Activated T-cell treated with anti-CD3 and anti-CD28 coated beads, Interleukin-2, amount 50 U/mL, for 4 hours (primary cell): ENCODE data around the gene ARL3. TPM values are rescaled to one million over a fixed set of nuclear protein-coding genes. Genes with fewer than 3 reads are reported as not detected.

ENCODE experiments used
- ATAC-seq, 2 donors: fragments of 200-7000 bp; cut with Tn5 transposase; one replicate each; pipeline ENCODE4 v1.10.0; 2021
- DNase-seq: peaks from one replicate; pipeline ENCODE4 v3.0.0-alpha.2; 2020
- H3K27me3 Mint-ChIP-seq: one replicate; pipeline ENCODE4 v1.8.0; 2021; ENCODE audit warnings: low read depth, mixed read lengths
- H3K36me3 Mint-ChIP-seq: one replicate; pipeline ENCODE4 v1.8.0; 2022; ENCODE audit warnings: mixed read lengths; ENCODE audit not compliant: insufficient read depth
- H3K4me1 Mint-ChIP-seq: one replicate; pipeline ENCODE4 v1.8.0; 2021; ENCODE audit warnings: low read depth, mixed read lengths
- H3K4me3 Mint-ChIP-seq: one replicate; pipeline ENCODE4 v1.8.0; 2021; ENCODE audit warnings: mild to moderate bottlenecking, moderate library complexity, mixed read lengths
- H3K9me3 Mint-ChIP-seq: one replicate; pipeline ENCODE4 v1.8.0; 2021; ENCODE audit warnings: mixed read lengths
- total RNA-seq, 3 donors: library from RNA; stranded (reverse); gene quantifications; one replicate each; pipeline ENCODE4 v1.2.1, GENCODE V29; 2021

The ARL3 gene
- total RNA-seq, 3 donors from 2014 or later = 3.2 to 4.8 (median 3.3) TPM

DNA sequence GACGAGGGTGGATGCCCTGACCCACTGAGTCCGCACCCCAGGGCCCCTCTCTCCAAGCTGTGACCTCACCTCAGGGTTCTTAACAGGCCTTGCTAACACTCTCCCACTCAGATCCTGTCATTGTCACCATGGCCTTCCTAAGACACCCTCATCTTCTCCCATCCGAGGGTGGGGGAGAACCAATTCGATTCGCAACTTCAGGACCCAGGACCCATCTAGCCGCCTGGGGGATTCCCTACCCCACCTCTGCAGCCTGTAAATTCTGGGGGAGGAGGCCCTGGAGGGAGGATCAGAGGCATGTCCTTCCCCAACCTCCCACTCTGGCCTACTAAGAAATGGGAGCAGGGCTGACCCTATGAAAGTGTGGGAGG is 52.6 kb downstream of the ARL3 start:
- Mint-ChIP-seq H3K4me3 (peak overlapping the region; percentile 69), H3K9me3 (no peaks in the 10 kb centered on the region), H3K4me1 (peaks cover 42% of the 10 kb centered on the region), H3K27me3 (no peaks in the 10 kb centered on the region), H3K36me3 (peaks cover 10% of the 10 kb centered on the region)
- peak; percentile 35 to 61 for ATAC-seq
- DNase-seq = no peak

DNA sequence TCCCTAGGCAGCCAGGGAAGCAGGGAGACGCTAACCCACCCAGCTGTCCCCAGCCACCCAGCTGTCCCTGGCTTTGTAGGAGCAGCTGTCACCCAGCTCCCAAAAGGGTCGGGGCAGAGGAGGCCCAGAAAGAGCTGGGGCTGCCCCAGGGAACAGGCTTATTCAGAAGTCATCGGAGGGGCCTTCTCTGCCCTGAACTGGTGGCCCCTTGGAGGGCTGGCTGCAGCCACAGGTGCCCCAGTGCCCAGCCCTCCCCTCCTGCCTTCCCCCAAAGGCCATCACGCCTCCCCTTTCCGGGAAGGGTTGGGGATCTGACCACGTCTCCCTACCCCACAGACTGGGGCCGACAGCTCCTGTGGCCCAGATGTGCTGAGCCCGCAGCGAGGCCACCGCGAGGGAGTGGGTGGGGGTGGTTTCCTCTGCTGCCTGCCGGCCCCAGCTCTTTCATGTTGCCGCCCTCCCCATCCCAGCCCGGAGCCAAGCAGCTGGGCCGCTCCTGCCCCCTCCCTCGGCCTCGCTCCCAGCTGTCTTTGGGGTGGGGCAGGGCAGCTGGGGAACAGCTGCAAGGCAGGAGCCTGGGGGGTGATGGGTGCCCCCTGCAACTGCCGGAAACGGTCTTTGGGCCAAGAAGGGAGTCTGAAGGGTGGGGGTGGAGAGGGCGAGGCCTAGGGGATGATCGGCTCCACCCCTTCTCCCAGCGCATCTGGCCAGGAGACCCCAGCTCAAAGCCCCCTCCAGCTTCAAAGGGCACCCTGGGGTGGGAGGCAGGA is 53.1 kb downstream of the ARL3 start:
- ATAC-seq (peak; percentile 83 to 87), DNase-seq (peak; percentile 38)
- Mint-ChIP-seq H3K4me1 (peaks cover 42% of the 10 kb centered on the region), H3K4me3 (peak overlapping the region; percentile 69), H3K27me3 (no peaks in the 10 kb centered on the region), H3K9me3 (no peaks in the 10 kb centered on the region), H3K36me3 (peaks cover 10% of the 10 kb centered on the region)

DNA sequence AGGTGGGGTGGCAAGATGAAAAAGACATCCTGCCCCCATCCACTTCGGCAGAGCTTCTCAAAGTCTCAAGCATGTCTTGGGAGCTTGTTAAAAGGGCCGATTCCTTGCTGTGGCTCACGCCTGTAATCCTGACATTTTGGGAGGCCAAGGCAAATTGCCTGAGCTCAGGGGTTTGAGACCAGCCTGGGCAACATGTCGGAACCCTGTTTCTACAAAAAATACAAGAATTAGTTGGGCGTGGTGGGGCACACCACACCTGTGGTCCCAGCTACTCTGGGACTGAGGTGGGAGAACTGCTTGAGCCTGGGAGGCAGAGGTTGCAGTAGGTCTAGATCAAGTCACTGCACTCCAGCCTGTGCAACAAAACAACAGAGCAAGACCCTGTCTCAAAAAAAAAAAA is 55.4 kb downstream of the ARL3 start:
- peaks cover 43% of the 10 kb centered on the region for H3K4me1 Mint-ChIP-seq
- peaks cover 16% of the 10 kb centered on the region for H3K36me3 Mint-ChIP-seq
- no peaks in the 10 kb centered on the region for H3K27me3 Mint-ChIP-seq
- H3K9me3 Mint-ChIP-seq = no peaks in the 10 kb centered on the region
- no peak for ATAC-seq
- no peak for DNase-seq
- no peak overlapping the region for H3K4me3 Mint-ChIP-seq

DNA sequence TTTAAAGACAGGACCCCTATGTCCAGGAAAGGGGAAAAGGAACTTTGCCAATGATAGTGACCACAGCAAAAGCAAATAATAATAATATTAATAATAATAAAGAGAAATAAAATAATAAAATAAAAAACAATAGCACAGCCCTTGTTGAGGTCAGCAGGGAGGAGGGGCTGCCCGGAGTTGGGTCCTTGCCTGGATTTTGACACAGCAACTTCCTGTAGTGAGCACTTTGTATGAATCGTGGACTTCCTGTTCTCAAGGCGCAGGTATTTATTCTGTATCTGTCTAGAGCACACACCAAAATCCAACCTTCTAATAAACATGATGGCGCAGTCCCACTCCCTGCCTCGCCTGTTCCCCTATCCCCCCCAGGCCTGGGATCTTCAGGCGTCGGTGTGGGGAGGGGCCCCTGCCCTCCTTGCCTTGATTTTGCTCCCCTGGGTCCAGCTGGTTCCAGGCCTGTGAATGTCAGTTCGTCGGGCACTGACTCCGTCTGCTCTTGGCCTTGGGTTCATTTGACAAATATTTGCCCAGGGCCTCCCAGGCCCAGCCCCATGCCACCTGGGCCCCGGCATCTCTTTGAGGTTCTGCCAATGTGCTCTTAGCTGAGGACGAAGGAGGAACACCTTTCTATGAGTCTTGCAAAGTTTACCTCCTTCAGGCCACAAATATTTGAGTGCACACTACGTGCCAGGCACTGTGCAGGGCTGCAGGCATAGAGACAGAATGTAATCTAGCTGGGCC is 56.0 kb downstream of the ARL3 start:
- ATAC-seq = no peak
- H3K4me1 Mint-ChIP-seq = peaks cover 49% of the 10 kb centered on the region

GRCh38 chr10:102657451-102657850 is 56.7 kb downstream of the ARL3 start:
- DNase-seq (no peak), ATAC-seq (no peak)
- H3K27me3 Mint-ChIP-seq = no peaks in the 10 kb centered on the region
- H3K9me3 Mint-ChIP-seq = no peaks in the 10 kb centered on the region
- peaks cover 55% of the 10 kb centered on the region for H3K4me1 Mint-ChIP-seq
- peaks cover 16% of the 10 kb centered on the region for H3K36me3 Mint-ChIP-seq
- no peak overlapping the region for H3K4me3 Mint-ChIP-seq

More for the DNA sequence above, 56.0 kb downstream of the ARL3 start:
- DNase-seq = no peak
- H3K4me3 Mint-ChIP-seq = no peak overlapping the region
- H3K36me3 Mint-ChIP-seq = peaks cover 16% of the 10 kb centered on the region
- no peaks in the 10 kb centered on the region for H3K9me3 Mint-ChIP-seq
- no peaks in the 10 kb centered on the region for H3K27me3 Mint-ChIP-seq

DNA sequence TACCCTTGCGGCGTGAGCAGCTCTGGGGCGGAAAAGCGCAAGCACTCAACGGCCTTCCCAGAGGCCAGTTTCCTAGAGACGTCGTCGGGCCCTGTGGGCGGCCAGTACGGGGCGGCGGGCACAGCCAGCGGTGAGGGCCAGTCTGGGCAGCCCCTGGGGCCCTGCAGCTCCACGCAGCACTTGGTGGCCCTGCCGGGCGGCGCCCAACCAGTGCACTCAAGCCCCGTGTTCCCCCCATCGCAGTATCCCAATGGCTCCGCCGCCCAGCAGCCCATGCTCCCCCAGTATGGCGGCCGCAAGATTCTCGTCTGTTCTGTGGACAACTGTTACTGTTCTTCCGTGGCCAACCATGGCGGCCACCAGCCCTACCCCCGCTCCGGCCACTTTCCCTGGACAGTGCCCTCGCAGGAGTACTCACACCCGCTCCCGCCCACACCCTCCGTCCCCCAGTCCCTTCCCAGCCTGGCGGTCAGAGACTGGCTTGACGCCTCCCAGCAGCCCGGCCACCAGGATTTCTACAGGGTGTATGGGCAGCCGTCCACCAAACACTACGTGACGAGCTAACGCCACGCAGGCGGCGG is 57.3 kb downstream of the ARL3 start:
- H3K4me1 Mint-ChIP-seq = peaks cover 57% of the 10 kb centered on the region
- no peak for ATAC-seq
- peaks cover 16% of the 10 kb centered on the region for H3K36me3 Mint-ChIP-seq
- H3K27me3 Mint-ChIP-seq = no peaks in the 10 kb centered on the region
- no peak overlapping the region for H3K4me3 Mint-ChIP-seq
- DNase-seq = no peak
- H3K9me3 Mint-ChIP-seq = no peaks in the 10 kb centered on the region

GRCh38 chr10:102656026-102656425 is 58.2 kb downstream of the ARL3 start:
- no peak for ATAC-seq
- DNase-seq = no peak
- Mint-ChIP-seq H3K4me3 (no peak overlapping the region), H3K36me3 (peaks cover 16% of the 10 kb centered on the region), H3K9me3 (no peaks in the 10 kb centered on the region), H3K27me3 (no peaks in the 10 kb centered on the region), H3K4me1 (peaks cover 58% of the 10 kb centered on the region)

GRCh38 chr10:102654969-102655368 is 59.2 kb downstream of the ARL3 start:
- Mint-ChIP-seq H3K27me3 (no peaks in the 10 kb centered on the region), H3K4me3 (no peak overlapping the region), H3K9me3 (no peaks in the 10 kb centered on the region), H3K4me1 (peaks cover 59% of the 10 kb centered on the region), H3K36me3 (peaks cover 16% of the 10 kb centered on the region)
- no peak for ATAC-seq
- DNase-seq = no peak

GRCh38 chr10:102654566-102654965 is 59.6 kb downstream of the ARL3 start:
- no peak for ATAC-seq
- peaks cover 16% of the 10 kb centered on the region for H3K36me3 Mint-ChIP-seq

GRCh38 chr10:102653060-102653459 is 61.1 kb downstream of the ARL3 start:
- H3K4me3 Mint-ChIP-seq = no peak overlapping the region
- no peak for ATAC-seq
- H3K36me3 Mint-ChIP-seq = peaks cover 16% of the 10 kb centered on the region
- no peak for DNase-seq
- H3K9me3 Mint-ChIP-seq = no peaks in the 10 kb centered on the region
- H3K27me3 Mint-ChIP-seq = no peaks in the 10 kb centered on the region
- H3K4me1 Mint-ChIP-seq = peaks cover 62% of the 10 kb centered on the region

More at GRCh38 chr10:102654566-102654965, 59.6 kb downstream of the ARL3 start:
- Mint-ChIP-seq H3K9me3 (no peaks in the 10 kb centered on the region), H3K4me3 (no peak overlapping the region), H3K4me1 (peaks cover 58% of the 10 kb centered on the region), H3K27me3 (no peaks in the 10 kb centered on the region)
- no peak for DNase-seq

GRCh38 chr10:102652170-102652916 is 61.9 kb downstream of the ARL3 start:
- Mint-ChIP-seq H3K9me3 (no peaks in the 10 kb centered on the region), H3K4me3 (peak overlapping the region; percentile 54), H3K36me3 (peaks cover 12% of the 10 kb centered on the region), H3K4me1 (peaks cover 63% of the 10 kb centered on the region), H3K27me3 (no peaks in the 10 kb centered on the region)
- DNase-seq = no peak
- peak in 1 of 2 donors; percentile 46 for ATAC-seq

GRCh38 chr10:102651455-102652169 is 62.6 kb downstream of the ARL3 start:
- Mint-ChIP-seq H3K9me3 (no peaks in the 10 kb centered on the region), H3K4me3 (peak overlapping the region; percentile 24), H3K36me3 (peaks cover 10% of the 10 kb centered on the region), H3K4me1 (peaks cover 68% of the 10 kb centered on the region), H3K27me3 (no peaks in the 10 kb centered on the region)
- no peak for DNase-seq
- ATAC-seq = no peak

DNA sequence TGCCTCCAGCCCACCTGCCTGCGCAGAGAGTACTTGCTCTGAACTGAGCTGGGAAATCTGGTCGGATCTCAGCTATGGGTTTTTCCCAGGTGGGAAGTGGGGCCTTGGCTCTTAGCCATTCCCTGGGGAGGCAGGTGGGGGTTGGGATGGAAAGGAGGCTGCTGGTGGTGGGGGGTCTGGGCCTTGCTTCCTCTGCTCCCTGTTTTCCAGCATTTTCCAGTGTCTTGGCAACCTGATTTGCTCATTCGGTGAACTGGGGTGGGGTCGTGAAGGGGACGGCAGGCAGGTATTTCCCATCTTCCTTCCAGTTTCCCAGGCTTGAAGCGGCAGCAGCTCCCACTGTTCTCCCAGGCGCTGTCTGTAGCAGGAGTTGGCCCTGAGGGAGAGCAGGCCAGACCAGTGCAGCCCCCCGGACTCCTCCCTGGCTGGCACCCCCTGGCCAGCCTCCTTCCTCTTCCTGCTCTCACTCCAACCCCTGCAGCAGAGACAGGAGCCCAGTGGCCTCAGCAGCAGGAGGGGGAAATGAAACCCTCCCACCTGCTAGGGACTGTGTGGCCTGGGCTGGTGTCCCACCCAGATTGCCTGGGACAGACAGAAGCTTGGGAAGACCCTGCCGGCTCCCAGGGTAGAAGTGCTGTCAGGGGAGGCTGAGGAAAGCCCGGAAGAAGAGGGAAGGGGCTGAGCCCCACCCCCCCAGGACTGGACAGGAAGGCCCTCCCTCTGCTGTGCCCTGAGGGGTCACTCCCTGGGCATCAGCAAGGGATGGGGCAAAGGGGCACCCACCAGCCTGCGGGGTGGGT is 63.3 kb downstream of the ARL3 start:
- no peaks in the 10 kb centered on the region for H3K27me3 Mint-ChIP-seq
- H3K4me3 Mint-ChIP-seq = peak overlapping the region; percentile 24
- ATAC-seq (no peak), DNase-seq (no peak)
- peaks cover 75% of the 10 kb centered on the region for H3K4me1 Mint-ChIP-seq
- H3K36me3 Mint-ChIP-seq = peaks cover 10% of the 10 kb centered on the region
- no peaks in the 10 kb centered on the region for H3K9me3 Mint-ChIP-seq
